ENCODE results near the gene MINDY4.
A peak's percentile ranks its signal among the peaks of the same experiment; 100 is the strongest.

Gene MINDY4

GRCh38 chr7:30812676-30813075 lies 41.5 kb downstream of the MINDY4 start:
- no peak overlapping the region for H3K4me3 ChIP-seq (ENCODE audit: low read depth, low read length)
- no peak overlapping the region for H3K27ac ChIP-seq
- TF ChIP-seq CTCF (IDR thresholded peaks at IDR 0.05; ENCODE audit: low read depth, low read length): no peak

GRCh38 chr7:30813466-30813865 lies 42.2 kb downstream of the MINDY4 start:
- no peak overlapping the region for H3K4me3 ChIP-seq (ENCODE audit: low read depth, low read length)
- no peaks in the 10 kb centered on the region for H3K9me3 ChIP-seq (ENCODE audit: severe bottlenecking)
- no peaks in the 10 kb centered on the region for H3K27me3 ChIP-seq (ENCODE audit: insufficient read depth, low read depth, severe bottlenecking)
- no peak for DNase-seq
- H3K27ac ChIP-seq: no peak overlapping the region
- H3K36me3 ChIP-seq: no peaks in the 10 kb centered on the region
- no peak for TF ChIP-seq CTCF (IDR thresholded peaks at IDR 0.05; ENCODE audit: low read depth, low read length)

More at GRCh38 chr7:30812676-30813075, 41.5 kb downstream of the MINDY4 start:
- no peaks in the 10 kb centered on the region for H3K27me3 ChIP-seq (ENCODE audit: insufficient read depth, low read depth, severe bottlenecking)
- no peaks in the 10 kb centered on the region for H3K36me3 ChIP-seq
- no peaks in the 10 kb centered on the region for H3K9me3 ChIP-seq (ENCODE audit: severe bottlenecking)
- DNase-seq: no peak

- H3K27me3 ChIP-seq (ENCODE audit: insufficient read depth, low read depth, severe bottlenecking): no peaks in the 10 kb centered on the region
- TF ChIP-seq CTCF (IDR thresholded peaks at IDR 0.05; ENCODE audit: low read depth, low read length): no peak
- DNase-seq: no peak
- no peak overlapping the region for H3K27ac ChIP-seq
- H3K4me3 ChIP-seq (ENCODE audit: low read depth, low read length): no peak overlapping the region
- no peaks in the 10 kb centered on the region for H3K36me3 ChIP-seq
- no peaks in the 10 kb centered on the region for H3K9me3 ChIP-seq (ENCODE audit: severe bottlenecking)
These were observed 43.6 kb downstream of the MINDY4 start for GRCh38 chr7:30814700-30815387.

GRCh38 chr7:30815388-30815854 lies 44.2 kb downstream of the MINDY4 start:
- Histone ChIP-seq H3K27me3 (ENCODE audit: insufficient read depth, low read depth, severe bottlenecking) (no peaks in the 10 kb centered on the region), H3K9me3 (ENCODE audit: severe bottlenecking) (no peaks in the 10 kb centered on the region), H3K27ac (peak overlapping the region; percentile 37; the same call in 1 of the 2 replicates), H3K36me3 (no peaks in the 10 kb centered on the region), H3K4me3 (ENCODE audit: low read depth, low read length) (no peak overlapping the region)
- no peak for DNase-seq
- no peak for TF ChIP-seq CTCF (IDR thresholded peaks at IDR 0.05; ENCODE audit: low read depth, low read length)

- Histone ChIP-seq H3K9me3 (ENCODE audit: severe bottlenecking) (no peaks in the 10 kb centered on the region), H3K27ac (no peak overlapping the region)
- peak; percentile 82 for DNase-seq
These were observed 44.9 kb downstream of the MINDY4 start for GRCh38 chr7:30815951-30816644.

More at GRCh38 chr7:30815951-30816644, 44.9 kb downstream of the MINDY4 start:
- Histone ChIP-seq H3K27me3 (ENCODE audit: insufficient read depth, low read depth, severe bottlenecking) (no peaks in the 10 kb centered on the region), H3K4me3 (ENCODE audit: low read depth, low read length) (no peak overlapping the region), H3K36me3 (no peaks in the 10 kb centered on the region)
- TF ChIP-seq CTCF (IDR thresholded peaks at IDR 0.05; ENCODE audit: low read depth, low read length): no peak
